GM18519 (cell line): ENCODE results near the gene SORCS2.

Experiments
- ATAC-seq: cut with Tn5 transposase; IDR thresholded peaks from one replicate; pipeline ENCODE4 v1.9.1; 2021; ENCODE audit warnings: mild to moderate bottlenecking, moderate library complexity; ENCODE audit not compliant: unreplicated experiment, low FRiP score

Gene SORCS2

GRCh38 chr4:7332216-7333023 is 140.1 kb downstream of the SORCS2 start:
- ATAC-seq, result no peak

- ATAC-seq, result no peak
Observed at GRCh38 chr4:7333024-7333780, 140.9 kb downstream of the SORCS2 start.

- ATAC-seq, result no peak
Observed at GRCh38 chr4:7333801-7334421, 141.6 kb downstream of the SORCS2 start.

GRCh38 chr4:7334521-7335275 is 142.4 kb downstream of the SORCS2 start:
- no peak for ATAC-seq

GRCh38 chr4:7335344-7336066 is 143.2 kb downstream of the SORCS2 start:
- ATAC-seq, result peak; percentile 54

- no peak for ATAC-seq
Observed at GRCh38 chr4:7336067-7336569, 143.8 kb downstream of the SORCS2 start.

- ATAC-seq, result no peak
Observed at GRCh38 chr4:7336732-7337131, 144.4 kb downstream of the SORCS2 start.

GRCh38 chr4:7337196-7338058 is 145.1 kb downstream of the SORCS2 start:
- no peak for ATAC-seq

- ATAC-seq, result no peak
Observed at GRCh38 chr4:7338059-7338452, 145.7 kb downstream of the SORCS2 start.

GRCh38 chr4:7338876-7339623 is 146.7 kb downstream of the SORCS2 start:
- ATAC-seq, result no peak

GRCh38 chr4:7339751-7340552 is 147.6 kb downstream of the SORCS2 start:
- ATAC-seq, result no peak

GRCh38 chr4:7340553-7341433 is 148.5 kb downstream of the SORCS2 start:
- no peak for ATAC-seq

GRCh38 chr4:7341491-7342222 is 149.3 kb downstream of the SORCS2 start:
- no peak for ATAC-seq

- no peak for ATAC-seq
Observed at GRCh38 chr4:7342223-7343080, 150.1 kb downstream of the SORCS2 start.
